WTC11 (cell line): Measurements from ENCODE around the gene EVC. TPM values are rescaled to one million over a fixed set of nuclear protein-coding genes. Genes with fewer than 3 reads are reported as not detected.

Experiments
- ATAC-seq: fragments of 200-7000 bp; cut with Tn5 transposase; 2 replicates; pipeline ENCODE4 v1.10.0; 2021; ENCODE audit warnings: mild to moderate bottlenecking, moderate library complexity
- CTCF ChIA-PET: fragments of 300-600 bp; sonication (Branson Sonifier 250); formaldehyde crosslinking; loops from one replicate; lab custom pipeline; 2021; ENCODE audit warnings: antibody characterized with exemption; lab: Charles Lee
- POLR2A ChIA-PET: fragments of 350-600 bp; sonication (Branson Sonifier 250); formaldehyde crosslinking; loops from one replicate; lab custom pipeline; 2021; ENCODE audit warnings: antibody characterized with exemption; lab: Charles Lee
- DNase-seq: peaks from one replicate; pipeline ENCODE4 v3.0.0; 2021; ENCODE audit warnings: low spot score
- H3K27ac Mint-ChIP-seq: 2 replicates; pipeline ENCODE4 v1.8.0; 2021; ENCODE audit warnings: mixed read lengths
- H3K27me3 Mint-ChIP-seq: 2 replicates; pipeline ENCODE4 v1.8.0; 2021; ENCODE audit warnings: low read depth, mild to moderate bottlenecking, moderate library complexity, mixed read lengths
- H3K36me3 Mint-ChIP-seq: 2 replicates; pipeline ENCODE4 v1.8.0; 2021; ENCODE audit warnings: mixed read lengths
- H3K4me1 Mint-ChIP-seq: 2 replicates; pipeline ENCODE4 v1.8.0; 2022; ENCODE audit warnings: mixed read lengths
- H3K4me3 Mint-ChIP-seq: 2 replicates; pipeline ENCODE4 v1.8.0; 2021; ENCODE audit warnings: mild to moderate bottlenecking, moderate library complexity, mixed read lengths
- H3K9me3 Mint-ChIP-seq: 2 replicates; pipeline ENCODE4 v1.8.0; 2021; ENCODE audit warnings: mixed read lengths
- CBFB ChIP-seq: sonication (generic); formaldehyde crosslinking; IDR thresholded peaks from 2 replicates; pipeline ENCODE4 v1.8.1; 2022; ENCODE audit warnings: mild to moderate bottlenecking, low read depth, missing genetic modification reagents
- CREB1 ChIP-seq: sonication (generic); formaldehyde crosslinking; IDR thresholded peaks from 2 replicates; pipeline ENCODE4 v1.8.0; 2023; ENCODE audit warnings: mild to moderate bottlenecking, missing genetic modification reagents
- ETV6 ChIP-seq: sonication (generic); formaldehyde crosslinking; IDR thresholded peaks from 2 replicates; pipeline ENCODE4 v1.8.1; 2022; ENCODE audit warnings: mild to moderate bottlenecking, missing genetic modification reagents
- GRHL2 ChIP-seq: fragments of 250-450 bp; sonication (Bioruptor Pico); IDR thresholded peaks from 2 replicates; pipeline ENCODE4 v1.8.0; 2022; ENCODE audit warnings: mild to moderate bottlenecking, moderate library complexity; ENCODE audit not compliant: insufficient replicate concordance, severe bottlenecking
- HMGA2 ChIP-seq: fragments of 250-450 bp; sonication (Bioruptor Pico); IDR thresholded peaks from 2 replicates; pipeline ENCODE4 v1.4.0; 2021; ENCODE audit warnings: mild to moderate bottlenecking, moderate library complexity
- KAT7 ChIP-seq: sonication (generic); formaldehyde crosslinking; IDR thresholded peaks from 2 replicates; pipeline ENCODE4 v1.8.1; 2023; ENCODE audit warnings: missing genetic modification reagents, mild to moderate bottlenecking, borderline replicate concordance
- MLX ChIP-seq: sonication (generic); formaldehyde crosslinking; IDR thresholded peaks from 2 replicates; pipeline ENCODE4 v1.8.1; 2023; ENCODE audit warnings: mild to moderate bottlenecking, missing genetic modification reagents, moderate library complexity
- NFATC4 ChIP-seq: fragments of 250-450 bp; sonication (Bioruptor Pico); IDR thresholded peaks from 2 replicates; pipeline ENCODE4 v1.9.0; 2021; ENCODE audit warnings: mild to moderate bottlenecking
- NFE2L1 ChIP-seq: sonication (generic); formaldehyde crosslinking; IDR thresholded peaks from 2 replicates; pipeline ENCODE4 v1.8.1; 2023; ENCODE audit warnings: missing genetic modification reagents
- NR1H2 ChIP-seq: sonication (generic); formaldehyde crosslinking; IDR thresholded peaks from 2 replicates; pipeline ENCODE4 v1.9.0; 2021; ENCODE audit warnings: mild to moderate bottlenecking, moderate library complexity, missing genetic modification reagents
- OVOL2 ChIP-seq: fragments of 250-450 bp; sonication (Bioruptor Pico); IDR thresholded peaks from 2 replicates; pipeline ENCODE4 v1.9.0; 2021; ENCODE audit warnings: mild to moderate bottlenecking, borderline replicate concordance
- RORB ChIP-seq: fragments of 250-450 bp; sonication (Bioruptor Pico); IDR thresholded peaks from 2 replicates; pipeline ENCODE4 v1.9.0; 2021; ENCODE audit warnings: mild to moderate bottlenecking
- SMAD3 ChIP-seq: sonication (generic); formaldehyde crosslinking; IDR thresholded peaks from 2 replicates; pipeline ENCODE4 v1.8.0; 2022; ENCODE audit warnings: missing genetic modification reagents, mild to moderate bottlenecking, borderline replicate concordance
- SMAD4 ChIP-seq: sonication (generic); formaldehyde crosslinking; IDR thresholded peaks from 2 replicates; pipeline ENCODE4 v1.8.0; 2022; ENCODE audit warnings: mild to moderate bottlenecking, missing genetic modification reagents
- TEAD1 ChIP-seq: sonication (generic); formaldehyde crosslinking; IDR thresholded peaks from 2 replicates; pipeline ENCODE4 v1.8.0; 2022; ENCODE audit warnings: mild to moderate bottlenecking, missing genetic modification reagents
- ZBTB21 ChIP-seq: sonication (generic); formaldehyde crosslinking; IDR thresholded peaks from 2 replicates; pipeline ENCODE4 v1.8.1; 2023; ENCODE audit warnings: mild to moderate bottlenecking, missing genetic modification reagents, borderline replicate concordance
- ZNF138 ChIP-seq: sonication (generic); formaldehyde crosslinking; conservative IDR thresholded peaks from 2 replicates; pipeline ENCODE4 v1.8.1; 2022; ENCODE audit warnings: mild to moderate bottlenecking, moderate library complexity, missing genetic modification reagents
- ZNF263 ChIP-seq: sonication (generic); formaldehyde crosslinking; IDR thresholded peaks from 2 replicates; pipeline ENCODE4 v1.8.1; 2022; ENCODE audit warnings: low read depth, mild to moderate bottlenecking, moderate library complexity, missing genetic modification reagents
- total RNA-seq: library from RNA; stranded (reverse); gene quantifications from 3 replicates; pipeline ENCODE4 v1.2.3, GENCODE V29; 2021
- TF ChIP-seq, protein P1 (sequence below): sonication (generic); formaldehyde crosslinking; IDR thresholded peaks from 2 replicates; pipeline ENCODE4 v1.8.1; 2023; ENCODE audit warnings: mild to moderate bottlenecking, missing genetic modification reagents, borderline replicate concordance
- TF ChIP-seq, protein P2 (sequence below): sonication (generic); formaldehyde crosslinking; IDR thresholded peaks from 2 replicates; pipeline ENCODE4 v1.8.0; 2022; ENCODE audit warnings: mild to moderate bottlenecking, missing genetic modification reagents
- TF ChIP-seq, protein P3 (sequence below): sonication (generic); formaldehyde crosslinking; IDR thresholded peaks from 2 replicates; pipeline ENCODE4 v1.8.1; 2023; ENCODE audit warnings: mild to moderate bottlenecking, missing genetic modification reagents
- TF ChIP-seq, protein P4 (sequence below): sonication (generic); formaldehyde crosslinking; IDR thresholded peaks from 2 replicates; pipeline ENCODE4 v1.8.0; 2023; ENCODE audit warnings: missing genetic modification reagents, mild to moderate bottlenecking, borderline replicate concordance

EVC gene
- total RNA-seq, 1 experiment from 2014 or later: 12.5 TPM

DNA sequence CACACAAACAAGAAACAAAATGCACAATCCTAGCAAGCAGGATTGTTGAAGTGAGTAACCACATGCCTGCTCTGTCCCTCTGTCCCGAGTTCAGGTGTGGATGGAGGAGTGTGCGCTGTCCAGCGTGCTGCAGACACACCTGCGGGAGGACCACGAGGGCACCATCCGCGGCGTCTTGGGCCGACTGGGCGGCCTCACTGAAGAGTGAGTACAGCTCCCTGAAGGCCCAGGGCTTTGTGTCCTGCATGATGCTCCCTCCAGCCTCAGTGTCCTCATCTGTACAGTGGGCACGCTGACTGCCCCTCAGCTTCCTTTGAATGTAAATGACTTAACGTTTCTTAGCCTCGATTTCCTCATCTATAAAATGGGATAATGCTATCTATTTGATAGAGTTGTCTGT lies 82.5 kb downstream of the EVC start:
- Mint-ChIP-seq H3K4me1 (no peaks in the 10 kb centered on the region), H3K36me3 (peaks cover 12% of the 10 kb centered on the region), H3K4me3 (no peak overlapping the region), H3K9me3 (no peaks in the 10 kb centered on the region), H3K27me3 (no peaks in the 10 kb centered on the region), H3K27ac (no peak overlapping the region)
- DNase-seq (no peak), ATAC-seq (no peak)
- ChIA-PET POLR2A (no interaction called here), CTCF (interaction anchor here (1.0 kb wide), 1 partner anchor 11 kb away, joined by 3 read pairs; no protein-coding TSS in a partner anchor)
- TF ChIP-seq ETV6 (CRISPR knock-in tag): no peak
- no peak for TF ChIP-seq SMAD4 (CRISPR knock-in tag)
- no peak for TF ChIP-seq KAT7 (CRISPR knock-in tag)
- TF ChIP-seq, protein P1, sequence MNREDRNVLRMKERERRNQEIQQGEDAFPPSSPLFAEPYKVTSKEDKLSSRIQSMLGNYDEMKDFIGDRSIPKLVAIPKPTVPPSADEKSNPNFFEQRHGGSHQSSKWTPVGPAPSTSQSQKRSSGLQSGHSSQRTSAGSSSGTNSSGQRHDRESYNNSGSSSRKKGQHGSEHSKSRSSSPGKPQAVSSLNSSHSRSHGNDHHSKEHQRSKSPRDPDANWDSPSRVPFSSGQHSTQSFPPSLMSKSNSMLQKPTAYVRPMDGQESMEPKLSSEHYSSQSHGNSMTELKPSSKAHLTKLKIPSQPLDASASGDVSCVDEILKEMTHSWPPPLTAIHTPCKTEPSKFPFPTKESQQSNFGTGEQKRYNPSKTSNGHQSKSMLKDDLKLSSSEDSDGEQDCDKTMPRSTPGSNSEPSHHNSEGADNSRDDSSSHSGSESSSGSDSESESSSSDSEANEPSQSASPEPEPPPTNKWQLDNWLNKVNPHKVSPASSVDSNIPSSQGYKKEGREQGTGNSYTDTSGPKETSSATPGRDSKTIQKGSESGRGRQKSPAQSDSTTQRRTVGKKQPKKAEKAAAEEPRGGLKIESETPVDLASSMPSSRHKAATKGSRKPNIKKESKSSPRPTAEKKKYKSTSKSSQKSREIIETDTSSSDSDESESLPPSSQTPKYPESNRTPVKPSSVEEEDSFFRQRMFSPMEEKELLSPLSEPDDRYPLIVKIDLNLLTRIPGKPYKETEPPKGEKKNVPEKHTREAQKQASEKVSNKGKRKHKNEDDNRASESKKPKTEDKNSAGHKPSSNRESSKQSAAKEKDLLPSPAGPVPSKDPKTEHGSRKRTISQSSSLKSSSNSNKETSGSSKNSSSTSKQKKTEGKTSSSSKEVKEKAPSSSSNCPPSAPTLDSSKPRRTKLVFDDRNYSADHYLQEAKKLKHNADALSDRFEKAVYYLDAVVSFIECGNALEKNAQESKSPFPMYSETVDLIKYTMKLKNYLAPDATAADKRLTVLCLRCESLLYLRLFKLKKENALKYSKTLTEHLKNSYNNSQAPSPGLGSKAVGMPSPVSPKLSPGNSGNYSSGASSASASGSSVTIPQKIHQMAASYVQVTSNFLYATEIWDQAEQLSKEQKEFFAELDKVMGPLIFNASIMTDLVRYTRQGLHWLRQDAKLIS (CRISPR knock-in tag): no peak
- TF ChIP-seq OVOL2 (CRISPR knock-in tag): no peak
- TF ChIP-seq RORB (CRISPR knock-in tag): no peak
- TF ChIP-seq SMAD3: no peak
- TF ChIP-seq, protein P2, sequence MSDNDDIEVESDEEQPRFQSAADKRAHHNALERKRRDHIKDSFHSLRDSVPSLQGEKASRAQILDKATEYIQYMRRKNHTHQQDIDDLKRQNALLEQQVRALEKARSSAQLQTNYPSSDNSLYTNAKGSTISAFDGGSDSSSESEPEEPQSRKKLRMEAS: no peak
- no peak for TF ChIP-seq NFE2L1 (CRISPR knock-in tag)
- no peak for TF ChIP-seq NFATC4 (CRISPR knock-in tag)
- TF ChIP-seq ZNF263 (CRISPR knock-in tag): no peak
- TF ChIP-seq ZNF138: no peak
- no peak for TF ChIP-seq MLX
- TF ChIP-seq, protein P3, sequence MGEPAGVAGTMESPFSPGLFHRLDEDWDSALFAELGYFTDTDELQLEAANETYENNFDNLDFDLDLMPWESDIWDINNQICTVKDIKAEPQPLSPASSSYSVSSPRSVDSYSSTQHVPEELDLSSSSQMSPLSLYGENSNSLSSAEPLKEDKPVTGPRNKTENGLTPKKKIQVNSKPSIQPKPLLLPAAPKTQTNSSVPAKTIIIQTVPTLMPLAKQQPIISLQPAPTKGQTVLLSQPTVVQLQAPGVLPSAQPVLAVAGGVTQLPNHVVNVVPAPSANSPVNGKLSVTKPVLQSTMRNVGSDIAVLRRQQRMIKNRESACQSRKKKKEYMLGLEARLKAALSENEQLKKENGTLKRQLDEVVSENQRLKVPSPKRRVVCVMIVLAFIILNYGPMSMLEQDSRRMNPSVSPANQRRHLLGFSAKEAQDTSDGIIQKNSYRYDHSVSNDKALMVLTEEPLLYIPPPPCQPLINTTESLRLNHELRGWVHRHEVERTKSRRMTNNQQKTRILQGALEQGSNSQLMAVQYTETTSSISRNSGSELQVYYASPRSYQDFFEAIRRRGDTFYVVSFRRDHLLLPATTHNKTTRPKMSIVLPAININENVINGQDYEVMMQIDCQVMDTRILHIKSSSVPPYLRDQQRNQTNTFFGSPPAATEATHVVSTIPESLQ: no peak
- TF ChIP-seq TEAD1 (CRISPR knock-in tag): no peak

GRCh38 chr4:5795580-5795979 lies 84.6 kb downstream of the EVC start:
- Mint-ChIP-seq H3K4me3 (no peak overlapping the region), H3K9me3 (no peaks in the 10 kb centered on the region), H3K4me1 (no peaks in the 10 kb centered on the region), H3K27ac (no peak overlapping the region), H3K36me3 (peaks cover 10% of the 10 kb centered on the region), H3K27me3 (no peaks in the 10 kb centered on the region)
- ChIA-PET CTCF (no interaction called here), POLR2A (no interaction called here)
- no peak for DNase-seq
- TF ChIP-seq HMGA2 (CRISPR knock-in tag) (no peak), NFE2L1 (CRISPR knock-in tag) (no peak), NR1H2 (CRISPR knock-in tag) (no peak), CREB1 (no peak), TEAD1 (CRISPR knock-in tag) (no peak), ZBTB21 (CRISPR knock-in tag) (no peak), GRHL2 (CRISPR knock-in tag) (no peak), CBFB (CRISPR knock-in tag) (no peak)
- TF ChIP-seq, protein P1 (CRISPR knock-in tag): no peak
- TF ChIP-seq, protein P4, sequence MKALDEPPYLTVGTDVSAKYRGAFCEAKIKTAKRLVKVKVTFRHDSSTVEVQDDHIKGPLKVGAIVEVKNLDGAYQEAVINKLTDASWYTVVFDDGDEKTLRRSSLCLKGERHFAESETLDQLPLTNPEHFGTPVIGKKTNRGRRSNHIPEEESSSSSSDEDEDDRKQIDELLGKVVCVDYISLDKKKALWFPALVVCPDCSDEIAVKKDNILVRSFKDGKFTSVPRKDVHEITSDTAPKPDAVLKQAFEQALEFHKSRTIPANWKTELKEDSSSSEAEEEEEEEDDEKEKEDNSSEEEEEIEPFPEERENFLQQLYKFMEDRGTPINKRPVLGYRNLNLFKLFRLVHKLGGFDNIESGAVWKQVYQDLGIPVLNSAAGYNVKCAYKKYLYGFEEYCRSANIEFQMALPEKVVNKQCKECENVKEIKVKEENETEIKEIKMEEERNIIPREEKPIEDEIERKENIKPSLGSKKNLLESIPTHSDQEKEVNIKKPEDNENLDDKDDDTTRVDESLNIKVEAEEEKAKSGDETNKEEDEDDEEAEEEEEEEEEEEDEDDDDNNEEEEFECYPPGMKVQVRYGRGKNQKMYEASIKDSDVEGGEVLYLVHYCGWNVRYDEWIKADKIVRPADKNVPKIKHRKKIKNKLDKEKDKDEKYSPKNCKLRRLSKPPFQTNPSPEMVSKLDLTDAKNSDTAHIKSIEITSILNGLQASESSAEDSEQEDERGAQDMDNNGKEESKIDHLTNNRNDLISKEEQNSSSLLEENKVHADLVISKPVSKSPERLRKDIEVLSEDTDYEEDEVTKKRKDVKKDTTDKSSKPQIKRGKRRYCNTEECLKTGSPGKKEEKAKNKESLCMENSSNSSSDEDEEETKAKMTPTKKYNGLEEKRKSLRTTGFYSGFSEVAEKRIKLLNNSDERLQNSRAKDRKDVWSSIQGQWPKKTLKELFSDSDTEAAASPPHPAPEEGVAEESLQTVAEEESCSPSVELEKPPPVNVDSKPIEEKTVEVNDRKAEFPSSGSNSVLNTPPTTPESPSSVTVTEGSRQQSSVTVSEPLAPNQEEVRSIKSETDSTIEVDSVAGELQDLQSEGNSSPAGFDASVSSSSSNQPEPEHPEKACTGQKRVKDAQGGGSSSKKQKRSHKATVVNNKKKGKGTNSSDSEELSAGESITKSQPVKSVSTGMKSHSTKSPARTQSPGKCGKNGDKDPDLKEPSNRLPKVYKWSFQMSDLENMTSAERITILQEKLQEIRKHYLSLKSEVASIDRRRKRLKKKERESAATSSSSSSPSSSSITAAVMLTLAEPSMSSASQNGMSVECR (CRISPR knock-in tag): no peak
- no peak for ATAC-seq
